Ovary (tissue), 9 donors: ENCODE results near the gene YTHDC2. TPM values are rescaled to one million over a fixed set of nuclear protein-coding genes. Genes with fewer than 3 reads are reported as not detected.

Experiments used
- DNase-seq, 5 donors: peaks; one replicate each; pipeline ENCODE4 v3.0.0-alpha.2; 2019 to 2020
- H3K27ac ChIP-seq, 2 donors: fragments of 200-600 bp; one replicate each; pipeline versions ENCODE4 v1.5.1 to v1.8.0; 2019 to 2022
- H3K27me3 ChIP-seq: fragments of 200-600 bp; one replicate; pipeline ENCODE4 v1.8.0; 2022
- H3K36me3 ChIP-seq: fragments of 200-600 bp; sonication (generic); one replicate; pipeline ENCODE4 v1.5.1; 2019
- H3K4me1 ChIP-seq: one replicate; pipeline ENCODE4 v1.8.1; 2013; ENCODE audit warnings: mild to moderate bottlenecking, moderate library complexity; ENCODE audit not compliant: insufficient read depth
- H3K4me3 ChIP-seq: fragments of 200-600 bp; sonication (generic); one replicate; pipeline ENCODE4 v1.5.1; 2017
- H3K9me3 ChIP-seq, 2 donors: fragments of 200-600 bp in 1 of 2; sonication (generic) in 1 of 2; one replicate each; pipeline versions ENCODE4 v1.5.1 to v1.8.1; 2013 to 2019; ENCODE audit warnings: mild to moderate bottlenecking in 1 of 2, moderate library complexity in 1 of 2
- CTCF ChIP-seq, 3 donors: fragments of 450-650 bp in 2 of 3; fragments of 200-600 bp in 1 of 3; IDR thresholded peaks; one replicate each; pipeline versions ENCODE4 v1.5.1 to v1.8.0; 2016 to 2022; ENCODE audit warnings: antibody characterized with exemption in 3 of 3, mild to moderate bottlenecking in 1 of 3
- EP300 ChIP-seq: sonication (generic); formaldehyde crosslinking; IDR thresholded peaks from one replicate; pipeline ENCODE4 v1.6.1; 2017; ENCODE audit warnings: antibody characterized with exemption
- POLR2A ChIP-seq: fragments of 450-650 bp; IDR thresholded peaks from one replicate; pipeline ENCODE4 v1.6.1; 2017; ENCODE audit warnings: antibody characterized with exemption, mild to moderate bottlenecking, moderate library complexity
- WGBS, 3 donors: extraction: QIAGEN DNeasy Blood & Tissue Kit in 1 of 3; methylation state at CpG; one replicate each; pipeline versions ENCODE4 v1.1.5 to v1.1.7; 2013 to 2017; 5-methylcytosine and 5-hydroxymethylcytosine counted together
- intact Hi-C, 4 donors: fragments of 100-400 bp; cut with DNase I; formaldehyde crosslinking; loops; one replicate each; pipeline versions ENCODE4 v1.11.0 to v1.15.1; 2022 to 2023
- polyA plus RNA-seq, 2 donors: library from polyadenylated mRNA; stranded (reverse); fragments of 200-250 nt in 1 of 2; fragments of 350-450 nt in 1 of 2; fragmentation: Illumina TruSeq in 1 of 2; extraction: RNeasy Lipid Tissue Mini Kit (QIAGEN cat#74804) in 1 of 2; gene quantifications; one replicate each; pipeline ENCODE4 v1.2.3, GENCODE V29; 2013 to 2014
- total RNA-seq, 7 donors: library from RNA; depleted of rRNA in 2 of 7; stranded (reverse); fragments of >200 nt in 2 of 7; fragmentation: NEBNext Ultra II Directional in 3 of 7; extraction: Animal tissue kit (Norgen Biotek cat#: 25700) in 3 of 7; gene quantifications; one replicate each; pipeline versions ENCODE4 v1.1.0 to v1.2.4, GENCODE V29; 2016 to 2023
- donor health status: DM: no; HTN: no; CAD: no; lungs with moderate emphysema.
- donor health status: DM: no; HTN: no; CAD: no.
- donor health status: Bipolar disorder and iron deficiency.
- donor health status: DM: yes; HTN: yes; CAD: no.
- donor health status: DM: no; HTN: no; CAD: no.
- donor health status: DM: yes; HTN: yes; CAD: no.

The YTHDC2 gene
- total and polyA plus RNA-seq, 9 donors = 9.1 to 36.2 (median 23.7) TPM

- DNase-seq = no peak
- 74 to 84% (median 80%) methylated on average over 4 of the region's 4 CpGs for WGBS, 3 donors
- H3K36me3 ChIP-seq = no peaks in the 10 kb centered on the region
- H3K27ac ChIP-seq = no peak overlapping the region
- no peaks in the 10 kb centered on the region for H3K27me3 ChIP-seq
- no peaks in the 10 kb centered on the region for H3K9me3 ChIP-seq
- H3K4me1 ChIP-seq = no peaks in the 10 kb centered on the region
- no peak overlapping the region for H3K4me3 ChIP-seq
- no peak for TF ChIP-seq EP300
- no peak for TF ChIP-seq POLR2A
- no peak for TF ChIP-seq CTCF (IDR thresholded peaks at IDR 0.05)
- intact Hi-C loops = no loop called here
Measured at GRCh38 chr5:113526421-113526820, 12.9 kb downstream of the YTHDC2 start.

GRCh38 chr5:113527746-113528145 lies 14.3 kb downstream of the YTHDC2 start:
- H3K4me1 ChIP-seq = no peaks in the 10 kb centered on the region
- intact Hi-C loops = no loop called here
- H3K27ac ChIP-seq = no peak overlapping the region
- H3K36me3 ChIP-seq = no peaks in the 10 kb centered on the region
- 71 to 89% (median 86%) methylated on average over 5 of the region's 5 CpGs for WGBS, 3 donors
- TF ChIP-seq CTCF (IDR thresholded peaks at IDR 0.05) = no peak
- no peak for TF ChIP-seq EP300
- no peak for TF ChIP-seq POLR2A
- no peak overlapping the region for H3K4me3 ChIP-seq
- H3K27me3 ChIP-seq = no peaks in the 10 kb centered on the region
- H3K9me3 ChIP-seq = no peaks in the 10 kb centered on the region
- no peak for DNase-seq

- Histone ChIP-seq H3K4me3 (no peak overlapping the region), H3K9me3 (no peaks in the 10 kb centered on the region), H3K4me1 (no peaks in the 10 kb centered on the region), H3K27me3 (no peaks in the 10 kb centered on the region), H3K27ac (no peak overlapping the region), H3K36me3 (no peaks in the 10 kb centered on the region)
- no peak for DNase-seq
- intact Hi-C loops = no loop called here
- 96 to 98% (median 98%) methylated on average over 2 of the region's 2 CpGs for WGBS, 3 donors
- no peak for TF ChIP-seq POLR2A
- no peak for TF ChIP-seq CTCF (IDR thresholded peaks at IDR 0.05)
- no peak for TF ChIP-seq EP300
Measured at GRCh38 chr5:113531481-113532159, 18.1 kb downstream of the YTHDC2 start.

- 92 to 96% (median 93%) methylated on average over 2 of the region's 2 CpGs for WGBS, 3 donors
- DNase-seq = no peak
- H3K9me3 ChIP-seq = no peaks in the 10 kb centered on the region
- H3K27ac ChIP-seq = no peak overlapping the region
- no peaks in the 10 kb centered on the region for H3K36me3 ChIP-seq
- intact Hi-C loops = no loop called here
- no peaks in the 10 kb centered on the region for H3K27me3 ChIP-seq
- H3K4me1 ChIP-seq = no peaks in the 10 kb centered on the region
- H3K4me3 ChIP-seq = no peak overlapping the region
- TF ChIP-seq POLR2A (no peak), EP300 (no peak), CTCF (IDR thresholded peaks at IDR 0.05) (no peak)
Measured at GRCh38 chr5:113538313-113538712, 24.8 kb downstream of the YTHDC2 start.
